Breast epithelium (tissue), 4 donors: ENCODE measurements around the gene RBBP5. TPM values are rescaled to one million over a fixed set of nuclear protein-coding genes. Genes with fewer than 3 reads are reported as not detected.

Source experiments
- DNase-seq, 2 donors: peaks; one replicate each; pipeline ENCODE4 v3.0.0-alpha.2; 2019; ENCODE audit warnings: low spot score in 2 of 2
- H3K27ac ChIP-seq, 2 donors: fragments of 200-600 bp; sonication (generic) in 1 of 2; one replicate each; pipeline ENCODE4 v1.5.1; 2016 to 2019; ENCODE audit warnings: mild to moderate bottlenecking in 1 of 2
- H3K27me3 ChIP-seq, 2 donors: fragments of 200-600 bp; sonication (generic) in 1 of 2; one replicate each; pipeline versions ENCODE4 v1.5.1 to v1.6.0; 2017 to 2019; ENCODE audit warnings: control low read depth in 1 of 2, mild to moderate bottlenecking in 1 of 2
- H3K36me3 ChIP-seq: fragments of 200-600 bp; one replicate; pipeline ENCODE4 v1.5.1; 2019
- H3K4me1 ChIP-seq, 2 donors: fragments of 200-600 bp; sonication (generic); one replicate each; pipeline ENCODE4 v1.5.1; 2016 to 2019; ENCODE audit warnings: control low read depth in 1 of 2
- H3K4me3 ChIP-seq, 3 donors: fragments of 200-600 bp; sonication (generic); 1 replicate in 2 of 3; 2 replicates in 1 of 3; pipeline ENCODE4 v1.5.1; 2016 to 2019; ENCODE audit warnings: mild to moderate bottlenecking in 3 of 3, moderate library complexity in 2 of 3
- H3K9me3 ChIP-seq, 2 donors: fragments of 200-600 bp; sonication (generic) in 1 of 2; one replicate each; pipeline ENCODE4 v1.5.1; 2016 to 2019; ENCODE audit warnings: control low read depth in 1 of 2
- POLR2A ChIP-seq: fragments of 450-650 bp; IDR thresholded peaks from one replicate; pipeline ENCODE4 v1.6.1; 2016; ENCODE audit warnings: antibody characterized with exemption, mild to moderate bottlenecking, moderate library complexity
- POLR2AphosphoS5 ChIP-seq, 3 donors: sonication (generic); formaldehyde crosslinking; IDR thresholded peaks; one replicate each; pipeline ENCODE4 v1.6.1; 2017; ENCODE audit warnings: antibody characterized with exemption in 3 of 3
- intact Hi-C: fragments of 100-400 bp; cut with DNase I; formaldehyde crosslinking; loops from one replicate; pipeline ENCODE4 v1.15.1; 2023; ENCODE audit warnings: low total_unique reads
- total RNA-seq, 3 donors: library from RNA; depleted of rRNA; stranded (reverse); fragments of >200 nt; gene quantifications; one replicate each; pipeline ENCODE4 v1.1.0, GENCODE V29; 2016
- TF ChIP-seq, protein P1 (sequence below), 3 donors: fragments of 450-650 bp; IDR thresholded peaks; one replicate each; pipeline ENCODE4 v1.5.1; 2016 to 2017; ENCODE audit warnings: antibody characterized with exemption in 3 of 3, mild to moderate bottlenecking in 3 of 3, moderate library complexity in 3 of 3

The RBBP5 gene
- total RNA-seq, 3 donors from 2014 or later: 15.7 to 25.5 (median 15.8) TPM

DNA sequence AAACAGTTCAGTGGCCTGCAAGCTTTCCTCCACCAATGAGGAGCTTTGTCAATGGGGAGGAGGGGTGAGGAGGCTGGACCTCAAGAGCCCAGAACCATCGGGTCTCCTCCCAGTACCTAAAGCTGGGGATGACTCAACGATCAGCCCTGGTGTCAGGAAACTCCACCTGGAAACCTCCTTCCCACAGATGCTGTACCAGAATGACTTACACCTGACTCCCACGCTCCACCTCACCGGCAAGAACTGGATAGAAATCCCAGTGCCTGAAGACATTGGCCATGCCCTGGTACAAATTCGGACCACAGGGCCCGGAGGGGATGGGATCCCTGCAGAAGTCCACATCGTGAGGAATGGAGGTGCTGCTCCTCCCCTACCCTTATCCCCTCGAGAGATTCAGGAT lies 48.9 kb downstream of the RBBP5 start:
- no peak for TF ChIP-seq POLR2A
- no peaks in the 10 kb centered on the region for H3K4me1 ChIP-seq
- H3K36me3 ChIP-seq: no peaks in the 10 kb centered on the region
- no peak for DNase-seq
- no peak overlapping the region for H3K27ac ChIP-seq
- no peaks in the 10 kb centered on the region for H3K9me3 ChIP-seq
- H3K27me3 ChIP-seq: no peaks in the 10 kb centered on the region
- intact Hi-C loops: no loop called here
- no peak overlapping the region for H3K4me3 ChIP-seq

DNA sequence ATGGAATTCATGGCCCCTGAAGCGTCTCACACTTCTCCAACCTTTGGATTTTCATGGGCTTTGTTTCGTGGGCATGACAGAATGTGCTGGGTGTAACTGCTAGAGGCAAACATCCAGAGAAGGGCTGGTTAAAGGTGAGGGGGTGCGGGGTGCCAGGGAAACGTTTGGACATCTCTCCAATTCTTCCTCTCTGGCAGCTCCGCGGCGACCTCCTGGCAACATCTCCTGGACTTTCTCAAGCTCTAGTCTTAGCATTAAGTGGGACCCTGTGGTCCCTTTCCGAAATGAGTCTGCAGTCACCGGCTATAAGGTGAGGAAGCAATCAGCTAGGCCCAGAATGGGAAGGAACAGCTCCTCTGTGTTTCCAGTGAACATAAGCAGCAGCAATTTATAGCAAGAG lies 49.5 kb downstream of the RBBP5 start:
- Histone ChIP-seq H3K36me3 (no peaks in the 10 kb centered on the region), H3K27me3 (no peaks in the 10 kb centered on the region), H3K4me1 (no peaks in the 10 kb centered on the region), H3K9me3 (no peaks in the 10 kb centered on the region), H3K27ac (no peak overlapping the region), H3K4me3 (no peak overlapping the region)
- intact Hi-C loops: no loop called here
- no peak for DNase-seq
- TF ChIP-seq, protein P1, sequence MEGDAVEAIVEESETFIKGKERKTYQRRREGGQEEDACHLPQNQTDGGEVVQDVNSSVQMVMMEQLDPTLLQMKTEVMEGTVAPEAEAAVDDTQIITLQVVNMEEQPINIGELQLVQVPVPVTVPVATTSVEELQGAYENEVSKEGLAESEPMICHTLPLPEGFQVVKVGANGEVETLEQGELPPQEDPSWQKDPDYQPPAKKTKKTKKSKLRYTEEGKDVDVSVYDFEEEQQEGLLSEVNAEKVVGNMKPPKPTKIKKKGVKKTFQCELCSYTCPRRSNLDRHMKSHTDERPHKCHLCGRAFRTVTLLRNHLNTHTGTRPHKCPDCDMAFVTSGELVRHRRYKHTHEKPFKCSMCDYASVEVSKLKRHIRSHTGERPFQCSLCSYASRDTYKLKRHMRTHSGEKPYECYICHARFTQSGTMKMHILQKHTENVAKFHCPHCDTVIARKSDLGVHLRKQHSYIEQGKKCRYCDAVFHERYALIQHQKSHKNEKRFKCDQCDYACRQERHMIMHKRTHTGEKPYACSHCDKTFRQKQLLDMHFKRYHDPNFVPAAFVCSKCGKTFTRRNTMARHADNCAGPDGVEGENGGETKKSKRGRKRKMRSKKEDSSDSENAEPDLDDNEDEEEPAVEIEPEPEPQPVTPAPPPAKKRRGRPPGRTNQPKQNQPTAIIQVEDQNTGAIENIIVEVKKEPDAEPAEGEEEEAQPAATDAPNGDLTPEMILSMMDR (IDR thresholded peaks at IDR 0.05): no peak
- TF ChIP-seq POLR2A: no peak
- no peak for TF ChIP-seq POLR2AphosphoS5 (IDR thresholded peaks at IDR 0.05)

DNA sequence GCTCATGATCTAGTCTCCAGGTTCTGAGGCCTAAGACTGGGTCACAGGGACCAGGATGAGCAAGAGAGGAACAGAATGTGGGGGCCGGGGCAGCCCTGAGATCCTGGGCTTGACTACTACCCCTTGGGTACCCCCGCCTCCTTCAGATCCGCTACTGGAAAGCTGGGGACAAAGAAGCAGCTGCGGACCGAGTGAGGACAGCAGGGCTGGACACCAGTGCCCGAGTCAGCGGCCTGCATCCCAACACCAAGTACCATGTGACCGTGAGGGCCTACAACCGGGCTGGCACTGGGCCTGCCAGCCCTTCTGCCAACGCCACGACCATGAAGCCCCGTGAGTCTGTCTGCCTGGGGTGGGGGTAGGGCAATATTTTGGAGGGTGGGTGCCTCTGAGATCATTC lies 50.0 kb downstream of the RBBP5 start:
- no peak overlapping the region for H3K27ac ChIP-seq
- no peaks in the 10 kb centered on the region for H3K4me1 ChIP-seq
- TF ChIP-seq POLR2A: no peak
- TF ChIP-seq POLR2AphosphoS5 (IDR thresholded peaks at IDR 0.05): no peak
- intact Hi-C loops: no loop called here
- no peak for DNase-seq
- no peaks in the 10 kb centered on the region for H3K36me3 ChIP-seq
- no peak overlapping the region for H3K4me3 ChIP-seq
- H3K9me3 ChIP-seq: no peaks in the 10 kb centered on the region
- H3K27me3 ChIP-seq: no peaks in the 10 kb centered on the region

DNA sequence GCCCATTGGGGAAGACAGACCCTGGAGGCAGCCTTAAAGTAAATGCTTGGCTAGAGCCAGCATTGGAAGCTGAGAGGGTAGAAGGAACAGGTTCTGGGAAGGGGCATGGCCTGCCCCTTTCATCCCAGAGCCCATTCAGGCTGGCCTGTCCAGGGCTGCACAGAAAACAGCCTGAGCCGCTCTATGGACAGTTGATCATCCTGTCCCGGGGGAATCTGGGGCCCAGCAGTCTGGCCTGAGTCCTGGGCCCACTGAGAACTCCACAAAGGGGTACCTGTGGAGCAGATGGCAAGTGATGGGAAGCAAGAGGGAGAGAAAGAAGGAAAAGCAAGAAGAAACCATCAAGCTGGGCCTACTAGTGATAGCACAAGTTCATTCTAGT lies 50.8 kb downstream of the RBBP5 start:
- Histone ChIP-seq H3K9me3 (no peaks in the 10 kb centered on the region), H3K4me3 (no peak overlapping the region), H3K36me3 (no peaks in the 10 kb centered on the region), H3K27ac (no peak overlapping the region), H3K4me1 (no peaks in the 10 kb centered on the region), H3K27me3 (no peaks in the 10 kb centered on the region)
- DNase-seq: no peak
- TF ChIP-seq, protein P1 (IDR thresholded peaks at IDR 0.05): no peak
- TF ChIP-seq POLR2AphosphoS5 (IDR thresholded peaks at IDR 0.05) (no peak), POLR2A (no peak)
- intact Hi-C loops: no loop called here

DNA sequence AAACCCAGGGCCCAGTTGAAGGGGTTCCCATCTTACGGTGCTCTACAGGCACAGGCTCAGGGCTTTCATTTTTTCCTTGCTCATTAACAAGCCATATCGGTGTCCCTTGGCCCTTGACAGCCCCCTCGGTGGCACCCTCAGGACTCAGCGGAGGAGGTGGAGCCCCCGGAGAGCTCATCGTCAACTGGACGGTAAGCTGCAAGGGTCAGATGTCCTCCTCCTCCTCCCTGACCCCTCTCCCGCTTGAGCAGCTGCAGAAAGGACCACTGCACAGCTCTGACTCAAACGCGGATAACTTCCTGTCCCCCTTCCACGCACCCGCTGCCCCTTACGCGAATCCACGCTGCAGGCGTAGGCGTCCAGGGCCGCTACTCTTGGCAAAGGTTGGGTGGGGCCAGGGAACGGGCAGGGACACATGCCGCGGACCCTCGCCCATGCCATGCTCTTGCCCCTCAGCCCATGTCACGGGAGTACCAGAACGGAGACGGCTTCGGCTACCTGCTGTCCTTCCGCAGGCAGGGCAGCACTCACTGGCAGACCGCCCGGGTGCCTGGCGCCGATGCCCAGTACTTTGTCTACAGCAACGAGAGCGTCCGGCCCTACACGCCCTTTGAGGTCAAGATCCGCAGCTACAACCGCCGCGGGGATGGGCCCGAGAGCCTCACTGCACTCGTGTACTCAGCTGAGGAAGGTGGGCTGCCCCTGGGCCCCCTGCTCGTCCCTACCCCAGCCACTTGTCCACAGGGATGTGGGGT lies 52.2 kb downstream of the RBBP5 start:
- Histone ChIP-seq H3K4me1 (no peaks in the 10 kb centered on the region), H3K36me3 (no peaks in the 10 kb centered on the region), H3K27ac (no peak overlapping the region), H3K27me3 (no peaks in the 10 kb centered on the region), H3K4me3 (no peak overlapping the region), H3K9me3 (no peaks in the 10 kb centered on the region)
- no peak for DNase-seq
- TF ChIP-seq POLR2A (no peak), POLR2AphosphoS5 (IDR thresholded peaks at IDR 0.05) (no peak)
- TF ChIP-seq, protein P1 (IDR thresholded peaks at IDR 0.05): no peak
- intact Hi-C loops: loop anchor here (5.0 kb wide), 1 partner anchor 1362 kb away; no protein-coding TSS in a partner anchor

DNA sequence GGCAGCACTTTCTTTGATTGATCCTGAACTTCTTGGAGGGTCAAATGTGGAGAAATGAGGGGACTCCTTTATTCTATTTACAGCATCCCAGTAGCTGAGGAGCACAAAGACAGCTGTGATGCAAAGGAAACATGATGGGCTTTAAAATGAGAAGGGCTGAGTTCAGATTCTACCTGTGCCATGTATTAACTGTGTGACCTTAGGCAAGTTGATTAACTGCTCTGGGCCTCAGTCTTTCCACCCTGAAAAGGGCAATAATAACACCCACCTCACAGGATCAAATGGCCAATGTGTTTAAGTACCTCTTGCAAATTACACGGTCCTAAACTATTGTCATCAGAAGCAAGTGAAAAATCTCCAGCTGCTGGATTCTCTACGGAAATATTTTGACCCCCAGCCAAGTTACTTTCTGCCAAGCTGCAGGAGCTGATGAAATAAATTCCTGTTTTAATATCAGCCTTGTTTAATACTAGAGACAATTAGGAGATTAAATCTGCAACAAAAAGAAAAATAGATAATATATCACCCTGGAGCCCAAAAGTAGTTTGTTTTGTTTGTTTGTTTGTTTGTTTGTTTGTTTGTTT lies 53.2 kb downstream of the RBBP5 start:
- intact Hi-C loops: loop anchor here (5.0 kb wide), 1 partner anchor 1361 kb away; no protein-coding TSS in a partner anchor
- H3K27me3 ChIP-seq: no peaks in the 10 kb centered on the region
- DNase-seq: no peak
- no peak overlapping the region for H3K27ac ChIP-seq
- H3K36me3 ChIP-seq: no peaks in the 10 kb centered on the region
- TF ChIP-seq POLR2A (no peak), POLR2AphosphoS5 (IDR thresholded peaks at IDR 0.05) (no peak)
- TF ChIP-seq, protein P1 (IDR thresholded peaks at IDR 0.05): no peak
- H3K9me3 ChIP-seq: no peaks in the 10 kb centered on the region
- H3K4me1 ChIP-seq: no peaks in the 10 kb centered on the region
- no peak overlapping the region for H3K4me3 ChIP-seq
